Activated CD4-positive, alpha-beta T cell treated with anti-CD3 and anti-CD28 coated beads, Interleukin-2, amount 50 U/mL, for 4 hours (primary cell): Measurements from ENCODE around the gene HELZ.
"Not testable (repeated sequence)": the region's sequence is repeated elsewhere in the genome, so short reads cannot be mapped to it uniquely, and the experiment has no call there.

ENCODE experiments used
- DNase-seq, 2 experiments: peaks; one replicate each; pipeline ENCODE4 v3.0.0-alpha.2; 2020

HELZ gene

GRCh38 chr17:67245073-67245693, at the start of gene HELZ:
HELZ (minus strand) TSS chr17:67245196; CDS start chr17:67218804, 26,392 bp downstream.
- DNase-seq, result peak; percentile 52 to 55

- peak; percentile 58 to 62 for DNase-seq
Measured at GRCh38 chr17:67293251-67294203, 48.5 kb upstream of the HELZ start.

- DNase-seq, result no peak
Measured at GRCh38 chr17:67290711-67291291, 45.8 kb upstream of the HELZ start.

GRCh38 chr17:67290244-67290643, 45.2 kb upstream of the HELZ start:
- DNase-seq, result no peak

GRCh38 chr17:67289181-67289876, 44.3 kb upstream of the HELZ start:
- no peak for DNase-seq

GRCh38 chr17:67286826-67287225, 41.8 kb upstream of the HELZ start:
- not testable (repeated sequence) for DNase-seq

GRCh38 chr17:67285360-67285759, 40.4 kb upstream of the HELZ start:
- no peak for DNase-seq

GRCh38 chr17:67283731-67284516, 38.9 kb upstream of the HELZ start:
- no peak for DNase-seq

- no peak for DNase-seq
Measured at GRCh38 chr17:67281743-67282142, 36.7 kb upstream of the HELZ start.

- DNase-seq, result no peak
Measured at GRCh38 chr17:67281053-67281452, 36.1 kb upstream of the HELZ start.

GRCh38 chr17:67280279-67280678, 35.3 kb upstream of the HELZ start:
- DNase-seq, result no peak

- DNase-seq, result no peak
Measured at GRCh38 chr17:67279115-67279514, 34.1 kb upstream of the HELZ start.

- no peak for DNase-seq
Measured at GRCh38 chr17:67278363-67278762, 33.4 kb upstream of the HELZ start.

- DNase-seq, result no peak
Measured at GRCh38 chr17:67276075-67276474, 31.1 kb upstream of the HELZ start.

- no peak for DNase-seq
Measured at GRCh38 chr17:67274466-67274865, 29.5 kb upstream of the HELZ start.

- no peak for DNase-seq
Measured at GRCh38 chr17:67273900-67274299, 28.9 kb upstream of the HELZ start.

- DNase-seq, result no peak
Measured at GRCh38 chr17:67272312-67273047, 27.5 kb upstream of the HELZ start.

- not testable (repeated sequence) for DNase-seq
Measured at GRCh38 chr17:67271187-67271586, 26.2 kb upstream of the HELZ start.

GRCh38 chr17:67270416-67270815, 25.4 kb upstream of the HELZ start:
- DNase-seq, result no peak

- DNase-seq, result no peak
Measured at GRCh38 chr17:67266496-67266895, 21.5 kb upstream of the HELZ start.

- no peak for DNase-seq
Measured at GRCh38 chr17:67265436-67266019, 20.5 kb upstream of the HELZ start.
